Adrenal gland (tissue), 5 donors: ENCODE results near the gene MARCHF9.

Experiments used
- POLR2A ChIP-seq, 2 donors: fragments of 450-650 bp; IDR thresholded peaks; one replicate each; pipeline ENCODE4 v1.6.1; 2017; ENCODE audit warnings: antibody characterized with exemption in 2 of 2, mild to moderate bottlenecking in 2 of 2, moderate library complexity in 1 of 2
- TF ChIP-seq, protein P1 (sequence below), 6 experiments: fragments of 450-650 bp in 4 of 6; fragments of 200-600 bp in 2 of 6; sonication (generic) in 1 of 6; IDR thresholded peaks; 1 replicate in 5 of 6; 2 replicates in 1 of 6; pipeline versions ENCODE4 v1.5.1 to v1.8.0; 2016 to 2021; ENCODE audit warnings: antibody characterized with exemption in 6 of 6, mild to moderate bottlenecking in 2 of 6, moderate library complexity in 1 of 6
- donor health status: DM: no; HTN: no; CAD: no.

DNA sequence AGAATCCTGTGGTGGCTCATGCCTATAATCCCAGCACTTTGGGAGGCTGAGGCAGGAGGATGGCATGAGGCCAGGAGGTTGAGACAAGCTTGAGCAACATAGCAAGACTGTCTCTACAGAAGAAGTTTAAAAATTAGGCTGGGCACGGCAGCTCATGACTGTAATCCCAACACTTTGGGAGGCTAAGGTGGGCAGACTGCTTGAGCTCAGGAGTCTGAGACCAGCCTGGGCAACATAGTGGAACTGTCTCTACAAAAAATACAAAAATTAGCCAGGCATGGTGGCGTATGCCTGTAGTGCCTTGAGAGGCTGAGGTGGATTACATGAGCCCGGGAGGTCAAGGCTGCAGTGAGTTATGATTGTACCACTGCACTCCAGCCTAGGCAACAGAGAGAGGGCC, 13.0 kb downstream of the MARCHF9 start:
- TF ChIP-seq, protein P1, sequence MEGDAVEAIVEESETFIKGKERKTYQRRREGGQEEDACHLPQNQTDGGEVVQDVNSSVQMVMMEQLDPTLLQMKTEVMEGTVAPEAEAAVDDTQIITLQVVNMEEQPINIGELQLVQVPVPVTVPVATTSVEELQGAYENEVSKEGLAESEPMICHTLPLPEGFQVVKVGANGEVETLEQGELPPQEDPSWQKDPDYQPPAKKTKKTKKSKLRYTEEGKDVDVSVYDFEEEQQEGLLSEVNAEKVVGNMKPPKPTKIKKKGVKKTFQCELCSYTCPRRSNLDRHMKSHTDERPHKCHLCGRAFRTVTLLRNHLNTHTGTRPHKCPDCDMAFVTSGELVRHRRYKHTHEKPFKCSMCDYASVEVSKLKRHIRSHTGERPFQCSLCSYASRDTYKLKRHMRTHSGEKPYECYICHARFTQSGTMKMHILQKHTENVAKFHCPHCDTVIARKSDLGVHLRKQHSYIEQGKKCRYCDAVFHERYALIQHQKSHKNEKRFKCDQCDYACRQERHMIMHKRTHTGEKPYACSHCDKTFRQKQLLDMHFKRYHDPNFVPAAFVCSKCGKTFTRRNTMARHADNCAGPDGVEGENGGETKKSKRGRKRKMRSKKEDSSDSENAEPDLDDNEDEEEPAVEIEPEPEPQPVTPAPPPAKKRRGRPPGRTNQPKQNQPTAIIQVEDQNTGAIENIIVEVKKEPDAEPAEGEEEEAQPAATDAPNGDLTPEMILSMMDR (IDR thresholded peaks at IDR 0.05) = no peak
- TF ChIP-seq POLR2A (IDR thresholded peaks at IDR 0.05) = no peak
